ENCODE data around the gene ISCA2.
A peak's percentile ranks its signal among the peaks of the same experiment; 100 is the strongest.

Gene ISCA2

GRCh38 chr14:74505831-74506230 is 12.3 kb downstream of the ISCA2 start:
- no peak for DNase-seq (ENCODE audit: low read depth)
- no peak overlapping the region for H3K4me3 ChIP-seq (ENCODE audit: control insufficient read depth, low read depth, low read length)
- TF ChIP-seq, protein P1, sequence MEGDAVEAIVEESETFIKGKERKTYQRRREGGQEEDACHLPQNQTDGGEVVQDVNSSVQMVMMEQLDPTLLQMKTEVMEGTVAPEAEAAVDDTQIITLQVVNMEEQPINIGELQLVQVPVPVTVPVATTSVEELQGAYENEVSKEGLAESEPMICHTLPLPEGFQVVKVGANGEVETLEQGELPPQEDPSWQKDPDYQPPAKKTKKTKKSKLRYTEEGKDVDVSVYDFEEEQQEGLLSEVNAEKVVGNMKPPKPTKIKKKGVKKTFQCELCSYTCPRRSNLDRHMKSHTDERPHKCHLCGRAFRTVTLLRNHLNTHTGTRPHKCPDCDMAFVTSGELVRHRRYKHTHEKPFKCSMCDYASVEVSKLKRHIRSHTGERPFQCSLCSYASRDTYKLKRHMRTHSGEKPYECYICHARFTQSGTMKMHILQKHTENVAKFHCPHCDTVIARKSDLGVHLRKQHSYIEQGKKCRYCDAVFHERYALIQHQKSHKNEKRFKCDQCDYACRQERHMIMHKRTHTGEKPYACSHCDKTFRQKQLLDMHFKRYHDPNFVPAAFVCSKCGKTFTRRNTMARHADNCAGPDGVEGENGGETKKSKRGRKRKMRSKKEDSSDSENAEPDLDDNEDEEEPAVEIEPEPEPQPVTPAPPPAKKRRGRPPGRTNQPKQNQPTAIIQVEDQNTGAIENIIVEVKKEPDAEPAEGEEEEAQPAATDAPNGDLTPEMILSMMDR (conservative IDR thresholded peaks at IDR 0.05; ENCODE audit: control insufficient read depth, insufficient read depth, low read depth, low read length), result no peak

GRCh38 chr14:74506411-74506851 is 12.9 kb downstream of the ISCA2 start:
- TF ChIP-seq, protein P1 (conservative IDR thresholded peaks at IDR 0.05; ENCODE audit: control insufficient read depth, insufficient read depth, low read depth, low read length), result no peak
- DNase-seq (ENCODE audit: low read depth), result no peak
- H3K4me3 ChIP-seq (ENCODE audit: control insufficient read depth, low read depth, low read length), result no peak overlapping the region

GRCh38 chr14:74507085-74507484 is 13.5 kb downstream of the ISCA2 start:
- TF ChIP-seq, protein P1 (conservative IDR thresholded peaks at IDR 0.05; ENCODE audit: control insufficient read depth, insufficient read depth, low read depth, low read length), result no peak
- H3K4me3 ChIP-seq (ENCODE audit: control insufficient read depth, low read depth, low read length), result no peak overlapping the region
- no peak for DNase-seq (ENCODE audit: low read depth)

DNA sequence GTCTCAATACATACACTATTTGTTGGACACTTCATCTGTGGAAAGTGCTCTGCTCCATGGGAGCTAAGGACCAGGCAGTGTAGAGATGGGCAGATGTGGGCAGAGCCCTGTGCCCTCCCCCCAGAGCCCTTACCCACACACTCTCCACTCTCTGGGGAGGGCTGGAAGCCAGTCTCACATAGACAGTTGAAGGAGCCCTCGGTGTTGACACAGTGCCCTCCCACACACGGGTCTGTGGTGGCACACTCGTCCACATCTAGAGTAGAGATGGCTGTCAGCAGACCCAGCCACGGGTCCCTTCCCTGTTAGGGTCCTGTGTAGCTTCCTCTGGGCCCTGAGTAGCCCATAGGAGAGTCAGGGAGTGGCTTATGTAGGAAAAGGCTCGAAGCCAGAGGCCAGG is 14.3 kb downstream of the ISCA2 start:
- DNase-seq (ENCODE audit: low read depth), result no peak
- no peak overlapping the region for H3K4me3 ChIP-seq (ENCODE audit: control insufficient read depth, low read depth, low read length)
- TF ChIP-seq, protein P1 (conservative IDR thresholded peaks at IDR 0.05; ENCODE audit: control insufficient read depth, insufficient read depth, low read depth, low read length), result no peak

- no peak for DNase-seq (ENCODE audit: low read depth)
- TF ChIP-seq, protein P1 (conservative IDR thresholded peaks at IDR 0.05; ENCODE audit: control insufficient read depth, insufficient read depth, low read depth, low read length), result peak; percentile 25
- no peak overlapping the region for H3K4me3 ChIP-seq (ENCODE audit: control insufficient read depth, low read depth, low read length)
Measured at GRCh38 chr14:74508292-74508731, 14.7 kb downstream of the ISCA2 start.

DNA sequence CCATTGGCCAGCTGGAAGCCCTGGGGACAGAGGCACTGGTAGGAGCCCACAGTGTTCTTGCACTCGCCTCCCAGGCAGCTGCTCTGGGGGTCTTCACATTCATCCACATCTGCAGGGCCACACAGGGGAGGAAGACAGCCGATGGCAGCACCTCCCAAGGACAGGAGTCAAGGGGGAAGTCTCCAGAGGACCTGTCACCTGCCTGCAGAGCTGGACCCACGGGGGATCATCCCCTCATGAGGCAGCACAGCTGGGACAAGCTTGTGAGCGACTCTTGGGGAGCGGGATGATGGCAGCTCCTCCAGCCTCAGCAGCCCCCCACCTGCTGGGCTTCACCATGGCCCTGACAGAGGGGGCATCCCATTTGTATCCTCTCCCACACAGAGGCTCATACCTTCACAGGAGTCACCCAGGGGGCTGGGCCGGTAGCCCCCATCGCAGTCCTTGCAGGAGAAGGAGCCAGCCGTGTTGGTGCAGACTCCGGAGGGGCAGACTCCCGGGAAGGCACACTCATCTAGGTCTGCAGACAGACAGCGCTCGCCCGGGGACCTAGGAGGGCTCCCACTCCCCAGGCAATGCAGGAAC is 15.4 kb downstream of the ISCA2 start:
- no peak for DNase-seq (ENCODE audit: low read depth)
- TF ChIP-seq, protein P1 (conservative IDR thresholded peaks at IDR 0.05; ENCODE audit: control insufficient read depth, insufficient read depth, low read depth, low read length), result no peak
- H3K4me3 ChIP-seq (ENCODE audit: control insufficient read depth, low read depth, low read length), result no peak overlapping the region

Measured in fibroblast of mammary gland (primary cell).